SK-N-SH (cell line): ENCODE data around the gene MRPL14.

ENCODE experiments used
- CTCF ChIP-seq: fragments of 200-600 bp; sonication (generic); IDR thresholded peaks from 2 replicates; pipeline ENCODE4 v1.6.1; 2017; ENCODE audit warnings: antibody characterized with exemption, mild to moderate bottlenecking, moderate library complexity
- EP300 ChIP-seq, 2 experiments: IDR thresholded peaks; 2 replicates each; pipeline versions ENCODE4 v1.4.0 to v1.6.1; 2012; ENCODE audit warnings: borderline replicate concordance in 1 of 2, low read depth in 1 of 2, low read length in 1 of 2
- EZH2phosphoT487 ChIP-seq: fragments of 200-600 bp; sonication (generic); IDR thresholded peaks from 2 replicates; pipeline ENCODE4 v1.6.1; 2017; ENCODE audit warnings: low read depth, mixed run types, mild to moderate bottlenecking, antibody characterized with exemption, moderate library complexity, borderline replicate concordance
- FOXM1 ChIP-seq: IDR thresholded peaks from 2 replicates; pipeline ENCODE4 v1.4.0; 2012; ENCODE audit warnings: low read depth, mild to moderate bottlenecking
- MAX ChIP-seq: IDR thresholded peaks from 2 replicates; pipeline ENCODE4 v1.4.0; 2012; ENCODE audit warnings: low read depth
- MEF2A ChIP-seq: IDR thresholded peaks from 2 replicates; pipeline ENCODE4 v1.4.0; 2012; ENCODE audit warnings: low read depth, borderline replicate concordance
- POLR2AphosphoS5 ChIP-seq: IDR thresholded peaks from 2 replicates; pipeline ENCODE4 v1.6.1; 2012; ENCODE audit warnings: low read depth, low read length
- RFX5 ChIP-seq: IDR thresholded peaks from 2 replicates; pipeline ENCODE4 v1.6.1; 2012; ENCODE audit warnings: mild to moderate bottlenecking, improper control_type of control experiment, low read length
- SMC3 ChIP-seq: IDR thresholded peaks from 2 replicates; pipeline ENCODE4 v1.6.1; 2012; ENCODE audit warnings: low read depth, low read length, improper control_type of control experiment
- TCF12 ChIP-seq: IDR thresholded peaks from 2 replicates; pipeline ENCODE4 v1.4.0; 2012
- USF1 ChIP-seq: IDR thresholded peaks from 2 replicates; pipeline ENCODE4 v1.4.0; 2012; ENCODE audit warnings: low read depth, borderline replicate concordance
- USF2 ChIP-seq: fragments of 150-350 bp; IDR thresholded peaks from 2 replicates; pipeline ENCODE4 v1.6.1; 2017; ENCODE audit warnings: antibody characterized with exemption, low read length, low read depth, borderline replicate concordance
- ZBTB33 ChIP-seq: IDR thresholded peaks from 2 replicates; pipeline ENCODE4 v1.4.0; 2012; ENCODE audit warnings: low read depth, borderline replicate concordance

- no peak for TF ChIP-seq USF1
- no peak for TF ChIP-seq EZH2phosphoT487
- TF ChIP-seq USF2: no peak
- TF ChIP-seq FOXM1: no peak
- no peak for TF ChIP-seq CTCF
- no peak for TF ChIP-seq ZBTB33
- no peak for TF ChIP-seq SMC3
- TF ChIP-seq TCF12: no peak
- TF ChIP-seq POLR2AphosphoS5: no peak
- no peak for TF ChIP-seq MAX
- TF ChIP-seq EP300 (IDR thresholded peaks at IDR 0.05; ENCODE audit: borderline replicate concordance in 1 of 2, low read depth in 1 of 2, low read length in 1 of 2): no peak
- no peak for TF ChIP-seq MEF2A
- no peak for TF ChIP-seq RFX5
Measured at GRCh38 chr6:44085219-44085618, 42.0 kb downstream of the MRPL14 start.
